ENCODE data around the gene RALBP1.
"Not testable (repeated sequence)": the region's sequence is repeated elsewhere in the genome, so short reads cannot be mapped to it uniquely, and the experiment has no call there.

RALBP1 gene

DNA sequence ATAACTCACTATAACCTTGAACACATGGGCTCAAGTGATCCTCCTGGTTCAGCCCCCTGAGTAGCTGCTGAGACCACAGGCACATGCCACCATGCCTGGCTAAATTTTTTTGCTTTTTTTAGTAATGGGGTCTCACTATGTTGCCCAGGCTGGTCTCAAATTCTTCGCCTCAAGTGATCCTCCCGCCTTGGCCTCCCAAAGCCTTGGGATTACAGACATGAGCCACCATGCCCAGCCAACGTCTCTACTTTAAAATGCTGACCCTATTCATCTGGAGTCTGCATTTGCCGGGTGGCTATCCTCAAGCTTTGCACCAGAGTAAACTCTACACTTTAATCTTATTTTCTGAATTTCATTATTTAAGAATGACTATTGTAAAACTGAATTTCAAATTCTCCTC lies 37.6 kb upstream of the RALBP1 start:
- peaks cover 14 to 19% of the 10 kb centered on the region in 2 donors for H3K27me3 Mint-ChIP-seq
- no peak for ATAC-seq (replicated peaks)
- no peak overlapping the region for H3K27ac Mint-ChIP-seq
- H3K9me3 Mint-ChIP-seq = no peaks in the 10 kb centered on the region
- no peaks in the 10 kb centered on the region for H3K4me1 Mint-ChIP-seq (ENCODE audit: low read depth in 2 of 2)
- no peaks in the 10 kb centered on the region for H3K36me3 Mint-ChIP-seq (ENCODE audit: insufficient read depth)
- H3K4me3 Mint-ChIP-seq = no peak overlapping the region
- DNase-seq = no peak

DNA sequence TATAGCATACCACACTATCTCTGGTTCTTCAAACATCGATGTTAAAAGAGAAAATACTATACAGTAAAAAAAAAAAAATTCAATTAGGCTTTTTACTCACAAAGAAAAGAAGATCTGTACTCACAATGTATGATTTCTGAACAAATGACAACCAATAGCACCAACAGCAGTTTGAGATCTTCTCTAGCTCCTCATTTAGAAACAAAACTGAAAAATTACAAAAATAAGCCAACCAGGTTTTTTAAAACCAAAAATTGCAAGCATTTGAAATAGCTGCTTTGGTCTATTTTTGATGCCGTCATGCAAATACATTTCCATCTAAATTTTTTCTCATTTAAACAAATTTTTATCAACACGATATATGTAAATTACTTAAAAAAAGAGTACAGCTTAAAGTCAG lies 34.3 kb upstream of the RALBP1 start:
- Mint-ChIP-seq H3K27ac (no peak overlapping the region), H3K27me3 (peaks cover 0 to 13% of the 10 kb centered on the region in 2 donors), H3K36me3 (ENCODE audit: insufficient read depth) (no peaks in the 10 kb centered on the region), H3K9me3 (no peaks in the 10 kb centered on the region), H3K4me1 (ENCODE audit: low read depth in 2 of 2) (no peaks in the 10 kb centered on the region), H3K4me3 (no peak overlapping the region)
- DNase-seq (no peak), ATAC-seq (replicated peaks) (no peak)

DNA sequence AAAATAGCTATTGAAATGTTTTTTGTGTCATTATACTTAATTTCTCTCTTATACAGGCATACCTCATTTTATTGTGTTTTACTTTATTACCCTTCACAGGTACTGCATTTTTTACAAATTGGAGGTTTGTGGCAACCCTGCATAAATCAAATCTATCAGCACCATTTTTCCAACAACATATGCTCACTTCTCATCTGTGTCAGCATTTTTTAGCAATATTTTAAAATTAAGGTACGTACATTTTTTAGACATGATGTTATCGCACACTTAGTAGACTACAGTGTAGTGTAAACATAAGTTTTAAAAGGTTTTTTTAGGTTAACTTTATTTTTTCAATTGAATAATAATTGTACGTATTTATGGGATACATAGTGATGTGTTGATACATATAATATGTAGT lies 30.8 kb upstream of the RALBP1 start:
- no peak for ATAC-seq (replicated peaks)
- Mint-ChIP-seq H3K4me1 (ENCODE audit: low read depth in 2 of 2) (no peaks in the 10 kb centered on the region), H3K9me3 (peaks cover 0 to 5% of the 10 kb centered on the region in 2 donors), H3K27ac (no peak overlapping the region), H3K36me3 (ENCODE audit: insufficient read depth) (no peaks in the 10 kb centered on the region), H3K27me3 (peaks cover 25 to 30% of the 10 kb centered on the region in 2 donors), H3K4me3 (no peak overlapping the region)
- no peak for DNase-seq

DNA sequence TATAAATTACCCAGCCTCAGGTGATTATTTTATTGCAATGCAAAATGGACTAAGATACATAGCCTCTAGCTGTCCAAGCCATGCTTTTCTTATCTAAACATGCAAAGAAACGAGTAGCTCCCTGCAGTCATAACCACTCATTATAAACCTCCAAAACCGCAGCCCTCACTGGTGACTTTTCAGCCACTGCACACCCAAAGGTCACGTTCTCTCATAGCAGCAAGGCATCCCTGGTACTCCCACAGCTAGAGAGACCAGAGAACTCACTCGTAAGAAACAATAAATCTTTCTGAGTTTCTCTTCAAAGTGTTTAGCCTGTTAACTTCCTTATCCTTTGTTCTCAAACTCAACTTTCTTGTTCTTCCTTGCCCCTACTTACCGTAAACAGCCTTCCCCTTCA lies 28.5 kb upstream of the RALBP1 start:
- Mint-ChIP-seq H3K27me3 (peaks cover 36 to 44% of the 10 kb centered on the region in 2 donors), H3K4me1 (ENCODE audit: low read depth in 2 of 2) (no peaks in the 10 kb centered on the region), H3K27ac (no peak overlapping the region), H3K9me3 (peaks cover 0 to 5% of the 10 kb centered on the region in 2 donors), H3K4me3 (no peak overlapping the region), H3K36me3 (ENCODE audit: insufficient read depth) (no peaks in the 10 kb centered on the region)
- DNase-seq (no peak), ATAC-seq (replicated peaks) (no peak)

DNA sequence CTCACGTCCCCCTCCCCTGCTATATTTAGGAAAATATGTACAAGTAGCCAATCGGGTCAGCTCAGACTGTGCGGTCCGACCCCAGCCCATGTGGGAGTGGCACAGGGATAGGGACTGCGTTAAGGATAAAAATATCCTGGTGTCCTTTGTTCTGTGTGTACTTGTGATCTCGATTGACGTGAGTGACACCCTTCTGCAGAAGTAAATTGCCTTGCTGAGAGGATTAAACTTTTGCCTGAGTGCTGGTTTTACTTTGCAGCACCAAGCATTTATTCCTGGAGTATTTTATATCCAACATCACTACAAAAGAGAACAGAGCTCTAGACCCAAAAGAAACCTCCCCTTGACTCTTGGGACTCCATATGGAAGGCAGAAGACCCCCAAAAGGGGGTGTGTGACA lies 28.0 kb upstream of the RALBP1 start:
- Mint-ChIP-seq H3K4me1 (ENCODE audit: low read depth in 2 of 2) (no peaks in the 10 kb centered on the region), H3K27me3 (peaks cover 36 to 49% of the 10 kb centered on the region in 2 donors), H3K27ac (no peak overlapping the region), H3K9me3 (peaks cover 0 to 5% of the 10 kb centered on the region in 2 donors), H3K4me3 (no peak overlapping the region), H3K36me3 (ENCODE audit: insufficient read depth) (no peaks in the 10 kb centered on the region)
- no peak for ATAC-seq (replicated peaks)
- no peak for DNase-seq

DNA sequence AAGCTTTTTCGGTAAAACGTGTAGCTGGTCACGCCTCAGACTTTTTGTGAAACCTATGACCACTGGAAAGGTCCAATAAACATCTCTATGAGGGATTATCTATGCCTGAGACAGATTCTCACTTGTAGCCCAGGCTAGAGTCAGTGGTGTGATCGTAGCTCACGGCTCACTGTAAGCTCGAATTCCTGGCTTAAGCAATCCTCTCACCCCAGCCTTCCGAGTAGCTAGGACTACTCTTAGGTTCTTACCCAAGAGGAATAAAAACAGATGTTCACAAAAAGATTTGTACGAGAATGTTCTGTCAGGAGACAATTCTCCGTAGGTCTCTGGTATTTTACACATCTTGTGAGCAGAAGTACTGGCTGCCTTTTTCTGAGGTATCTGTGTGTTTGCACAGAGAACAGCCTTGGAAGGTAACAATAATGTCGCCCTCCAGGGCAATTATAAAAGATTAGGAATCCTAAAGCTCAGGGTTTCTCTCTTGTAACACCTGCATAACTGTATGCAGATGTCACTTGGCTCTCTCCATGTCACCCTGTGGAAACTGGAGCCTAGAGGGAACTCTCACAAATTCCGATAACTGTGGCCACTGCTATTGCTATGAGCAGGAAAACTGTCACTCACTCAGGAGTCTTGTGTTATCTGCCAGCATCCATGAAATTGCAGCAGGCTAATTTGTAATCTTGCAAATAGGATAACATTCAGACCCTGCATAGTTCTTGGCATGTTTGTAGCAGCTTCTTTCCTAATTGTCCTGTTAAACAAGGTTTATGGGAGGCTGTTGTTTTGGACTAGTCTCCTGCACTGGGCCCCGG lies 25.5 kb upstream of the RALBP1 start:
- DNase-seq = no peak
- H3K27ac Mint-ChIP-seq = no peak overlapping the region
- peaks cover 0 to 5% of the 10 kb centered on the region in 2 donors for H3K9me3 Mint-ChIP-seq
- ATAC-seq (replicated peaks) = no peak
- H3K36me3 Mint-ChIP-seq (ENCODE audit: insufficient read depth) = no peaks in the 10 kb centered on the region
- H3K4me1 Mint-ChIP-seq (ENCODE audit: low read depth in 2 of 2) = no peaks in the 10 kb centered on the region
- H3K4me3 Mint-ChIP-seq = no peak overlapping the region
- peaks cover 36 to 54% of the 10 kb centered on the region in 2 donors for H3K27me3 Mint-ChIP-seq

DNA sequence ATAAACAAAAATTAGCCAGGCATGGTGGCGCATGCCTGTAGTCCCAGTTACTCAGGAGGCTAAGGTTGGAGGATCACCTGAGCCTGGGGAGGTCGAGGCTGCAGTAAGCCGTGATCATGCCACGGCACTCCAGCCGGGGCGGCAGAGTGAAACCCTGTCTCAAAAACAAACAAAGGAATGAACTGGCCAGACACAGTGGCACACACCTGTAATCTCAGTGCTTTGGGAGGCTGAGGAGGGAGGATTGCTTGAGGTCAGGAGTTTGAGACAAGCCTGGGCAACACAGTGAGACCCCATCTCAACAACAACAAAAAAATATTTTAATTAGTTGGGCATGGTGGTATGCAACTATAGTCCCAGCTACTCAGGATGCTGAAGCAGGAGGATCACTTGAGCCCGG lies 24.4 kb upstream of the RALBP1 start:
- H3K4me3 Mint-ChIP-seq; H3K36me3 Mint-ChIP-seq (ENCODE audit: insufficient read depth); H3K4me1 Mint-ChIP-seq (ENCODE audit: low read depth in 2 of 2); H3K9me3 Mint-ChIP-seq; ATAC-seq (replicated peaks); DNase-seq; H3K27ac Mint-ChIP-seq: not testable (repeated sequence)
- peaks cover 36 to 46% of the 10 kb centered on the region in 2 donors for H3K27me3 Mint-ChIP-seq

DNA sequence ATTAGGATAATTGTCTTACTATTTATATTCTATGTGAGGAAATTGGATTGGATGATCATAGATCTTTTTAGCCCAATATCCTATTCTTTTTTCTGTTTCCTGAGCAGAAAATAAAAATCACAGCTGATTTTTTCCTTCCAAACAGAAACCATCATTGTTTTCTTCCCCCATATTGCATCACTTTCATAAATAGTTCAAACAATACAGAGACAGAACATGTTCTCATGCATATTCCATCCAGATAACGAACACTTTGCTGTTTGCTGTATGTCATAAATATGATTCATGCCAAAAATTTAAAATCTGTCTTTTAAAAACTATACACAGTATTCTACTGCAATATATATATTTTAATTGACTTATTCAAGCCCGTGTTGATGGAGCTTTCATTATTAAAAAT lies 22.0 kb upstream of the RALBP1 start:
- no peak overlapping the region for H3K27ac Mint-ChIP-seq
- H3K27me3 Mint-ChIP-seq = peaks cover 17 to 35% of the 10 kb centered on the region in 2 donors
- H3K4me3 Mint-ChIP-seq = no peak overlapping the region
- H3K36me3 Mint-ChIP-seq (ENCODE audit: insufficient read depth) = no peaks in the 10 kb centered on the region
- H3K9me3 Mint-ChIP-seq = peaks cover 6 to 8% of the 10 kb centered on the region in 2 donors
- no peaks in the 10 kb centered on the region for H3K4me1 Mint-ChIP-seq (ENCODE audit: low read depth in 2 of 2)
- no peak for ATAC-seq (replicated peaks)
- no peak for DNase-seq

DNA sequence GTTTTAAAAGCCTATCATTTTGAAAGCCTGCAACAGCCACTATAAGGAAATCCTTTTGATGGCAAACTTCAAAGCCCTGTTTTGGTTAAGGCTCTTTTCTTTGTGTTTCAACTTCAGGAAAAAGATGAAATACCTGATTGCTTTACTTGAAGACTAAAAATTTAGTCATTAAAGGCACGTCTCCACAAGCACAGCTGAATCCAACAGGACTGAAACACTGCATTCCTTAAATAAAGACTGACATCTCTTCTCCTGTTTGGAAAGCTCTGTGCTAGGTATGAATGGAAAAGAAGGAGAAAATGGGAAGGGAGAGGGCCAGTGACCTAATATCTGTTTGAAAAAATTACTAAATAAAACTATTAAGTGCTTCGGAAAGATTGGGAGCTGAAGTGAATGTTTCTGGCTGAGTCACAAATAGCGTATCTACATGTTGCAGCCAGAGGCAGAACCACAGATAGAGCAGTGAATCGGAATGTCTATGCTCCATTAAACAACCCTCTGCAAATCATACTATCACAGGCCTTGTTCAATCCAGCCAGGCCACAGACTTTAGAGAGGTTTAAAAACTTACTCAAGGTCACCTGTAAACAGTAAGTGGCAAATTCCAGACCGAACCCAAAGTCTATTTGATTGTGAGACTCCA lies 21.1 kb upstream of the RALBP1 start:
- no peaks in the 10 kb centered on the region for H3K4me1 Mint-ChIP-seq (ENCODE audit: low read depth in 2 of 2)
- no peak overlapping the region for H3K4me3 Mint-ChIP-seq
- H3K36me3 Mint-ChIP-seq (ENCODE audit: insufficient read depth) = no peaks in the 10 kb centered on the region
- no peak for ATAC-seq (replicated peaks)
- H3K27ac Mint-ChIP-seq = no peak overlapping the region
- peaks cover 6 to 8% of the 10 kb centered on the region in 2 donors for H3K9me3 Mint-ChIP-seq
- no peak for DNase-seq
- peaks cover 11 to 35% of the 10 kb centered on the region in 2 donors for H3K27me3 Mint-ChIP-seq

DNA sequence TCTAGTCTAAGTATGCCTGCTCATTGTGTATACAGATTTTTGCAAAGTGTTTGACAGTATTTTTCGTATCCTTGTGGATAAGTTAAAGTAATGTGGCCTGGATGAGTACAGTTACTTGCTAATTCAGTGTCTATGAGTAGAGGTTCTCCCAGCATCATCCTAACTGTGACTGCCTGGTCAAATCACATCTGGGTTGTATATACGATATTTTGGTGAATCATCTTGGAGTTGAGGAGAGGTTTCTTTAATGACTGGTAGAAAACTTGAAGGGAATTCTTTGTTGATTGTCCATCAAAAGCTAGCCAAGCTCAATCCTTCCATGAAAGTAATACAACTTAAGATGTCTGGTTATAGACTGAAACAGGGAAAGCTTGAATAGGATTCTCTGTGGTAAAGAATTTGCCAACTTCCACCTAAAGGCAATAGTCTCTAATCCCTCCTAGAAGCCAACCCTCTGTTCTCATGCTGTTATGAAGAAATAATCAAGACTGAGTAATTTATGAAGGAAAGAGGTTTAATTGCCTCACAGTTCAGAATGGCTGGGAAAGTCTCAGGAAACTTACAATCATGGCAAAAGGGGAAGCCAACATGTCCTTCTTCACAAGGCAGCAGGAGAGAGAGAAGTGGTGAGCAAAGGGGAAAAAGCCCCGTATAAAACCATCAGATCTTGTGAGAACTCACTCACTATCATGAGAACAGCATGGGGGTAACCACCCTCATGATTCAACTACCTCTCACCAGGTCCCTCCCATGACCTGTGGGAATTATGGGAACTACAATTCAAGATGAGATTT lies 19.4 kb upstream of the RALBP1 start:
- Mint-ChIP-seq H3K27ac (no peak overlapping the region), H3K4me1 (ENCODE audit: low read depth in 2 of 2) (no peaks in the 10 kb centered on the region), H3K9me3 (peaks cover 6 to 8% of the 10 kb centered on the region in 2 donors), H3K36me3 (ENCODE audit: insufficient read depth) (no peaks in the 10 kb centered on the region), H3K27me3 (peaks cover 3 to 27% of the 10 kb centered on the region in 2 donors), H3K4me3 (no peak overlapping the region)
- DNase-seq = no peak
- ATAC-seq (replicated peaks) = no peak

DNA sequence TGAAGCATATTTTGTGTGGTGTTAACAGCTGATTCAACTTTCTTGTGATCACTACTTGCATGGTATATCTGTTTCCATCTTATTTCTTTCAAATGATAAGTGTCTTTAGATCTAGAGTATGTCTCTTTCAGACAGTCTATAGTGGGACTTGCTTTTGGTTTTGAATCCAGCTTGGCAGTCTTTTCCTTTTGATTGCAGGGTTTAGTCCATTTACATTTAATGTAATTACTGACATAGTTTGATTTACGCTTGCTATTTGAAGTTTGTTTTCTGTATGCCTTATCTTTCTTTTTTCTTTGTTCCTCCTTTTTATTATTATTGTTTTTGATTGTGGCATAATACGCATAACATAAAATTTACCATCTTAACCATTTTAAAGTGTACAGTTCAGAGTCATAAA lies 9.2 kb upstream of the RALBP1 start:
- Mint-ChIP-seq H3K4me3 (no peak overlapping the region), H3K4me1 (ENCODE audit: low read depth in 2 of 2) (no peaks in the 10 kb centered on the region), H3K36me3 (ENCODE audit: insufficient read depth) (no peaks in the 10 kb centered on the region), H3K27me3 (peaks cover 0 to 5% of the 10 kb centered on the region in 2 donors), H3K9me3 (peaks cover 0 to 8% of the 10 kb centered on the region in 2 donors), H3K27ac (no peak overlapping the region)
- ATAC-seq (replicated peaks) (no peak), DNase-seq (no peak)

DNA sequence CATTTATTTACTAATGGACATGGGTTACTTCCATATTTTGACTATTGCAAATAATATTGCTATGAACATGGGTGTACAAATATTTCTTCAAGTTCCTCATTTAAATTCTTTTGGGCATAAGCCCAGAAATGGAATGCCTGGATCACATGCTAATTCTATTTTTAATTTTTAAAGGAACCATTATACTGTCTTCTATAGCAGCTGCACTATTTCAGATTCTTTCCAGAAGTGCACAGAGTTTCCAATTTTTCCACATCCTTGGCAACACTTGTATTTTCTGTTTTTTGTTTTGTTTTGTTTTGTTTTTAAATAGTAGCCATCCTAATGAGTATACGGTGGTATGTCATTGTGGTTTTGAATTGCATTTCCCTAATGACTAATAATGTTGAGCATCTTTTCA lies 8.5 kb upstream of the RALBP1 start:
- Mint-ChIP-seq H3K4me1 (ENCODE audit: low read depth in 2 of 2) (no peaks in the 10 kb centered on the region), H3K36me3 (ENCODE audit: insufficient read depth) (no peaks in the 10 kb centered on the region), H3K4me3 (no peak overlapping the region), H3K9me3 (peaks cover 0 to 8% of the 10 kb centered on the region in 2 donors), H3K27ac (no peak overlapping the region), H3K27me3 (peaks cover 0 to under 1% of the 10 kb centered on the region in 2 donors)
- DNase-seq (no peak), ATAC-seq (replicated peaks) (no peak)

DNA sequence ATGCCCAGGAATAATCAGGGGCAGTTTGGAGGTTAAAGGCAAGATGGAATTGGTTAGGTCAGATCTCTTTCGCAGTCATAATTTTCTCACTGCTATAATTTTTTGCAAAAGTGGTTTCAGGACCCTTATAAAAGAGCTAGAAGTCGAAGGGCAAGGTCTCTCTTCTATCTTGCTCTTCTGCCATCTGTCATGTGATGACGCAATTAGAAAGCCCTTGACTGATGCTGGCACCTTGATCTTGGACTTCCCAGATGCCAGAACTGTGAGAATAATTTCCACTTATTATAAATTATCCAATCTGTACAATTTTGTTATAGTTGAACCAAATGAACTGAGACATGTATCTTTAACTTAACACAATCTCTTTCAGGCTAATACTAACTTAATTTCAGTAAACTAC lies 6.3 kb upstream of the RALBP1 start:
- H3K27ac Mint-ChIP-seq = no peak overlapping the region
- no peaks in the 10 kb centered on the region for H3K36me3 Mint-ChIP-seq (ENCODE audit: insufficient read depth)
- peaks cover 0 to 15% of the 10 kb centered on the region in 2 donors for H3K27me3 Mint-ChIP-seq
- peaks cover 0 to 8% of the 10 kb centered on the region in 2 donors for H3K9me3 Mint-ChIP-seq
- ATAC-seq (replicated peaks) (no peak), DNase-seq (no peak)
- H3K4me3 Mint-ChIP-seq = no peak overlapping the region
- no peaks in the 10 kb centered on the region for H3K4me1 Mint-ChIP-seq (ENCODE audit: low read depth in 2 of 2)

Measured in effector memory CD8-positive, alpha-beta T cell (primary cell).